GM23338 (cell line): ENCODE data around the gene OLFM1. TPM values are rescaled to one million over a fixed set of nuclear protein-coding genes. Genes with fewer than 3 reads are reported as not detected.
"Not testable (repeated sequence)": the region's sequence is repeated elsewhere in the genome, so short reads cannot be mapped to it uniquely, and the experiment has no call there.

ENCODE experiments used
- ATAC-seq: fragments of 200-7000 bp; cut with Tn5 transposase; 3 replicates; pipeline ENCODE4 v1.9.1; 2020
- DNase-seq: peaks from one replicate; pipeline ENCODE4 v3.0.0-alpha.2; 2015; ENCODE audit warnings: low spot score
- H2AFZ ChIP-seq: fragments of 200-600 bp; sonication (generic); 2 replicates; pipeline ENCODE4 v1.8.0; 2016; ENCODE audit warnings: antibody characterized with exemption, mild to moderate bottlenecking, moderate library complexity
- H3F3A ChIP-seq: fragments of 200-600 bp; sonication (generic); replicated peaks from 2 replicates; pipeline ENCODE4 v1.8.0; 2017; ENCODE audit warnings: antibody characterized with exemption, mixed run types, low read depth
- H3K27ac ChIP-seq: fragments of 200-600 bp; sonication (generic); 2 replicates; pipeline ENCODE4 v1.6.1; 2016; ENCODE audit warnings: low read depth
- H3K27me3 ChIP-seq: fragments of 200-600 bp; sonication (generic); 2 replicates; pipeline ENCODE4 v1.8.0; 2016; ENCODE audit warnings: mild to moderate bottlenecking, mixed run types, moderate library complexity; ENCODE audit not compliant: insufficient read depth
- H3K36me3 ChIP-seq: fragments of 200-600 bp; sonication (generic); 2 replicates; pipeline ENCODE4 v1.8.0; 2016; ENCODE audit warnings: mild to moderate bottlenecking; ENCODE audit not compliant: insufficient read depth
- H3K4me1 ChIP-seq: fragments of 200-600 bp; sonication (generic); 2 replicates; pipeline ENCODE4 v1.8.0; 2016; ENCODE audit warnings: mild to moderate bottlenecking, moderate library complexity; ENCODE audit not compliant: insufficient read depth
- H3K4me2 ChIP-seq: fragments of 200-600 bp; sonication (generic); 2 replicates; pipeline ENCODE4 v1.7.1; 2017; ENCODE audit warnings: mixed run types
- H3K4me3 ChIP-seq: fragments of 200-600 bp; sonication (generic); 2 replicates; pipeline ENCODE4 v1.6.1; 2016; ENCODE audit warnings: mixed run types
- H3K79me2 ChIP-seq: fragments of 200-600 bp; sonication (generic); replicated peaks from 2 replicates; pipeline ENCODE4 v1.8.0; 2017; ENCODE audit warnings: mild to moderate bottlenecking; ENCODE audit not compliant: insufficient read depth
- H3K9me2 ChIP-seq: fragments of 200-600 bp; sonication (generic); 2 replicates; pipeline ENCODE4 v1.8.0; 2017; ENCODE audit not compliant: insufficient read depth
- H4K20me1 ChIP-seq: fragments of 200-600 bp; sonication (generic); replicated peaks from 2 replicates; pipeline ENCODE4 v1.8.0; 2017; ENCODE audit warnings: mild to moderate bottlenecking; ENCODE audit not compliant: insufficient read depth
- H3K27ac Mint-ChIP-seq: 2 replicates; pipeline ENCODE4 v1.8.0; 2020; ENCODE audit warnings: inconsistent platforms, mild to moderate bottlenecking, moderate library complexity, mixed read lengths
- H3K27me3 Mint-ChIP-seq: 3 replicates; pipeline ENCODE4 v1.8.0; 2022; ENCODE audit warnings: low read depth, mild to moderate bottlenecking, moderate library complexity, mixed read lengths, inconsistent platforms; ENCODE audit not compliant: insufficient read depth, poor library complexity
- H3K36me3 Mint-ChIP-seq: 3 replicates; pipeline ENCODE4 v1.8.0; 2021; ENCODE audit warnings: low read depth, mild to moderate bottlenecking, inconsistent platforms, moderate library complexity, mixed read lengths
- H3K4me1 Mint-ChIP-seq: 3 replicates; pipeline ENCODE4 v1.8.0; 2020; ENCODE audit warnings: mild to moderate bottlenecking, inconsistent platforms, mixed read lengths
- H3K4me3 Mint-ChIP-seq: 3 replicates; pipeline ENCODE4 v1.8.0; 2021; ENCODE audit warnings: moderate library complexity, mild to moderate bottlenecking, inconsistent platforms, mixed read lengths
- H3K9me3 Mint-ChIP-seq: 3 replicates; pipeline ENCODE4 v1.8.0; 2020; ENCODE audit warnings: moderate library complexity, mild to moderate bottlenecking, inconsistent platforms, mixed read lengths
- CREB1 ChIP-seq: fragments of 250-450 bp; sonication (Bioruptor Pico); IDR thresholded peaks from 2 replicates; pipeline ENCODE4 v1.5.0; 2020; ENCODE audit warnings: low read depth, mild to moderate bottlenecking, moderate library complexity
- polyA plus RNA-seq: library from polyadenylated mRNA; unstranded; fragments of >200 nt; fragmentation: Nextera tagmentation; extraction: Ambion mirVana; gene quantifications from 2 replicates; pipeline ENCODE4 v1.2.1, GENCODE V29; 2016
- total RNA-seq: library from RNA; depleted of rRNA; stranded (reverse); fragments of >200 nt; shearing (Covaris generic); gene quantifications from 2 replicates; pipeline ENCODE4 v1.2.3, GENCODE V29; 2014
- TF ChIP-seq, protein P1 (sequence below): fragments of 250-450 bp; sonication (Bioruptor Pico); IDR thresholded peaks from 2 replicates; pipeline ENCODE4 v1.5.0; 2020; ENCODE audit warnings: mild to moderate bottlenecking, moderate library complexity
- TF ChIP-seq, protein P2 (sequence below), 2 experiments: fragments of 200-600 bp in 1 of 2; sonication (generic) in 1 of 2; conservative IDR thresholded peaks; 2 replicates each; pipeline versions ENCODE4 v1.5.1 to v1.6.1; 2016 to 2017; ENCODE audit warnings: antibody characterized with exemption in 2 of 2, low read depth in 2 of 2, mild to moderate bottlenecking in 2 of 2, moderate library complexity in 1 of 2

Gene OLFM1
- total and polyA plus RNA-seq, 2 experiments from 2014 or later = 20.6 to 40.1 TPM

DNA sequence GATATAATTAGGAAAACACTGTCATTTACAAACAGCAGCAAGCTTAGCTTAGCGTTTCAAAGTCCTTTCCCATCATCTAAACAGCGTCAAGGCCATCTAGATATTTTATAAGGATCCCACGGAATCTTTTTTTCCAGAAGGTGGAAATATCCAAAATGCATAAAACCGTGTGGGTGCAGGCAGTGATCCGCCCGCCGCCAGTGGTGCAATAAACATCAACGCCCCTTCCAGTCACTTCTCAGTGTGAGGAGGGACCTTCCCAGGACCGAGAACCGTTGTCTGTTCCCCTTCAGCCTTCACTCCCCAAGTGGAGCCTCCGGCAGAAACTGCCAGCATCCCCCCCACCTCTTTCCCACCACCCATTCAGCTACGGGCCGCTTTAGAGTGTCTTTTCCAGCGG is 22.9 kb downstream of the OLFM1 start:
- H3K4me3 Mint-ChIP-seq = no peak overlapping the region
- H3K27me3 ChIP-seq = no peaks in the 10 kb centered on the region
- H3K27me3 Mint-ChIP-seq = peaks cover 10% of the 10 kb centered on the region
- H3K4me2 ChIP-seq = no peak overlapping the region
- H3K9me3 Mint-ChIP-seq = no peaks in the 10 kb centered on the region; the same call in 2 of the 3 replicates
- peaks cover 4% of the 10 kb centered on the region; the same call in 1 of the 3 replicates for H3K36me3 Mint-ChIP-seq
- no peaks in the 10 kb centered on the region for H4K20me1 ChIP-seq
- no peaks in the 10 kb centered on the region for H3K79me2 ChIP-seq
- no peak overlapping the region for H3K4me3 ChIP-seq
- DNase-seq (no peak), ATAC-seq (no peak)
- peaks cover 9% of the 10 kb centered on the region; the same call in 1 of the 2 replicates for H3K4me1 ChIP-seq
- H3F3A ChIP-seq = no peaks in the 10 kb centered on the region
- H3K36me3 ChIP-seq = no peaks in the 10 kb centered on the region
- H3K9me2 ChIP-seq = no peaks in the 10 kb centered on the region
- TF ChIP-seq, protein P1, sequence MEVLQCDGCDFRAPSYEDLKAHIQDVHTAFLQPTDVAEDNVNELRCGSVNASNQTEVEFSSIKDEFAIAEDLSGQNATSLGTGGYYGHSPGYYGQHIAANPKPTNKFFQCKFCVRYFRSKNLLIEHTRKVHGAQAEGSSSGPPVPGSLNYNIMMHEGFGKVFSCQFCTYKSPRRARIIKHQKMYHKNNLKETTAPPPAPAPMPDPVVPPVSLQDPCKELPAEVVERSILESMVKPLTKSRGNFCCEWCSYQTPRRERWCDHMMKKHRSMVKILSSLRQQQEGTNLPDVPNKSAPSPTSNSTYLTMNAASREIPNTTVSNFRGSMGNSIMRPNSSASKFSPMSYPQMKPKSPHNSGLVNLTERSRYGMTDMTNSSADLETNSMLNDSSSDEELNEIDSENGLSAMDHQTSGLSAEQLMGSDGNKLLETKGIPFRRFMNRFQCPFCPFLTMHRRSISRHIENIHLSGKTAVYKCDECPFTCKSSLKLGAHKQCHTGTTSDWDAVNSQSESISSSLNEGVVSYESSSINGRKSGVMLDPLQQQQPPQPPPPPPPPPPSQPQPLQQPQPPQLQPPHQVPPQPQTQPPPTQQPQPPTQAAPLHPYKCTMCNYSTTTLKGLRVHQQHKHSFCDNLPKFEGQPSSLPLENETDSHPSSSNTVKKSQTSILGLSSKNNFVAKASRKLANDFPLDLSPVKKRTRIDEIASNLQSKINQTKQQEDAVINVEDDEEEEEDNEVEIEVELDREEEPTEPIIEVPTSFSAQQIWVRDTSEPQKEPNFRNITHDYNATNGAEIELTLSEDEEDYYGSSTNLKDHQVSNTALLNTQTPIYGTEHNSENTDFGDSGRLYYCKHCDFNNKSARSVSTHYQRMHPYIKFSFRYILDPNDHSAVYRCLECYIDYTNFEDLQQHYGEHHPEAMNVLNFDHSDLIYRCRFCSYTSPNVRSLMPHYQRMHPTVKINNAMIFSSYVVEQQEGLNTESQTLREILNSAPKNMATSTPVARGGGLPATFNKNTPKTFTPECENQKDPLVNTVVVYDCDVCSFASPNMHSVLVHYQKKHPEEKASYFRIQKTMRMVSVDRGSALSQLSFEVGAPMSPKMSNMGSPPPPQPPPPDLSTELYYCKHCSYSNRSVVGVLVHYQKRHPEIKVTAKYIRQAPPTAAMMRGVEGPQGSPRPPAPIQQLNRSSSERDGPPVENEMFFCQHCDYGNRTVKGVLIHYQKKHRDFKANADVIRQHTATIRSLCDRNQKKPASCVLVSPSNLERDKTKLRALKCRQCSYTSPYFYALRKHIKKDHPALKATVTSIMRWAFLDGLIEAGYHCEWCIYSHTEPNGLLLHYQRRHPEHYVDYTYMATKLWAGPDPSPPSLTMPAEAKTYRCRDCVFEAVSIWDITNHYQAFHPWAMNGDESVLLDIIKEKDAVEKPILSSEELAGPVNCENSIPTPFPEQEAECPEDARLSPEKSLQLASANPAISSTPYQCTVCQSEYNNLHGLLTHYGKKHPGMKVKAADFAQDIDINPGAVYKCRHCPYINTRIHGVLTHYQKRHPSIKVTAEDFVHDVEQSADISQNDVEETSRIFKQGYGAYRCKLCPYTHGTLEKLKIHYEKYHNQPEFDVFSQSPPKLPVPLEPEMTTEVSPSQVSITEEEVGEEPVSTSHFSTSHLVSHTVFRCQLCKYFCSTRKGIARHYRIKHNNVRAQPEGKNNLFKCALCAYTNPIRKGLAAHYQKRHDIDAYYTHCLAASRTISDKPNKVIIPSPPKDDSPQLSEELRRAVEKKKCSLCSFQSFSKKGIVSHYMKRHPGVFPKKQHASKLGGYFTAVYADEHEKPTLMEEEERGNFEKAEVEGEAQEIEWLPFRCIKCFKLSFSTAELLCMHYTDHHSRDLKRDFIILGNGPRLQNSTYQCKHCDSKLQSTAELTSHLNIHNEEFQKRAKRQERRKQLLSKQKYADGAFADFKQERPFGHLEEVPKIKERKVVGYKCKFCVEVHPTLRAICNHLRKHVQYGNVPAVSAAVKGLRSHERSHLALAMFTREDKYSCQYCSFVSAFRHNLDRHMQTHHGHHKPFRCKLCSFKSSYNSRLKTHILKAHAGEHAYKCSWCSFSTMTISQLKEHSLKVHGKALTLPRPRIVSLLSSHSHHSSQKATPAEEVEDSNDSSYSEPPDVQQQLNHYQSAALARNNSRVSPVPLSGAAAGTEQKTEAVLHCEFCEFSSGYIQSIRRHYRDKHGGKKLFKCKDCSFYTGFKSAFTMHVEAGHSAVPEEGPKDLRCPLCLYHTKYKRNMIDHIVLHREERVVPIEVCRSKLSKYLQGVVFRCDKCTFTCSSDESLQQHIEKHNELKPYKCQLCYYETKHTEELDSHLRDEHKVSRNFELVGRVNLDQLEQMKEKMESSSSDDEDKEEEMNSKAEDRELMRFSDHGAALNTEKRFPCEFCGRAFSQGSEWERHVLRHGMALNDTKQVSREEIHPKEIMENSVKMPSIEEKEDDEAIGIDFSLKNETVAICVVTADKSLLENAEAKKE (CRISPR knock-in tag) = no peak
- TF ChIP-seq, protein P2, sequence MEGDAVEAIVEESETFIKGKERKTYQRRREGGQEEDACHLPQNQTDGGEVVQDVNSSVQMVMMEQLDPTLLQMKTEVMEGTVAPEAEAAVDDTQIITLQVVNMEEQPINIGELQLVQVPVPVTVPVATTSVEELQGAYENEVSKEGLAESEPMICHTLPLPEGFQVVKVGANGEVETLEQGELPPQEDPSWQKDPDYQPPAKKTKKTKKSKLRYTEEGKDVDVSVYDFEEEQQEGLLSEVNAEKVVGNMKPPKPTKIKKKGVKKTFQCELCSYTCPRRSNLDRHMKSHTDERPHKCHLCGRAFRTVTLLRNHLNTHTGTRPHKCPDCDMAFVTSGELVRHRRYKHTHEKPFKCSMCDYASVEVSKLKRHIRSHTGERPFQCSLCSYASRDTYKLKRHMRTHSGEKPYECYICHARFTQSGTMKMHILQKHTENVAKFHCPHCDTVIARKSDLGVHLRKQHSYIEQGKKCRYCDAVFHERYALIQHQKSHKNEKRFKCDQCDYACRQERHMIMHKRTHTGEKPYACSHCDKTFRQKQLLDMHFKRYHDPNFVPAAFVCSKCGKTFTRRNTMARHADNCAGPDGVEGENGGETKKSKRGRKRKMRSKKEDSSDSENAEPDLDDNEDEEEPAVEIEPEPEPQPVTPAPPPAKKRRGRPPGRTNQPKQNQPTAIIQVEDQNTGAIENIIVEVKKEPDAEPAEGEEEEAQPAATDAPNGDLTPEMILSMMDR (conservative IDR thresholded peaks at IDR 0.05; ENCODE audit: low read depth in 2 of 2) = no peak
- TF ChIP-seq CREB1 (CRISPR knock-in tag) = no peak
- H2AFZ ChIP-seq = no peak overlapping the region
- peaks cover 21% of the 10 kb centered on the region for H3K4me1 Mint-ChIP-seq
- H3K27ac ChIP-seq = no peak overlapping the region
- H3K27ac Mint-ChIP-seq = no peak overlapping the region

DNA sequence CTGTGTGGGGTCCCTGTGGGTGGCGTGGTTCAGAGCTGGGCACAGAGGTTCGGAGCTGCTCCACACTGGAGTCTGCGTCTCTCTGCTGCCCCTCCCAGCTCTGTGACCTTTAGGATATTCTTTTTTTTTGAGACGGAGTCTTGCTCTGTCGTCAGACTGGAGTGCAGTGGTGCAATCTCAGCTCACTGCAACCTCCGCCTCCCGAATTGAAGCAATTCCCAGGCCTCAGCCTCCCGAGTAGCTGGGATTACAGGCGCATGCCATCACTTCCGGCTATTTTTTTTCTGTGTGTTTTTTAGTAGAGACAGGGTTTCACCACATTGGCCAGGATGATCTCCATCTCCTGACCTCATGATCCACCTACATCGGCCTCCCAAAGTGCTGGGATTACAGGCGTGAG is 24.1 kb downstream of the OLFM1 start:
- H3K4me3 Mint-ChIP-seq, H3K36me3 Mint-ChIP-seq, ATAC-seq, H2AFZ ChIP-seq, H3K9me3 Mint-ChIP-seq, H3K4me2 ChIP-seq, H3K4me1 ChIP-seq, H4K20me1 ChIP-seq, H3K79me2 ChIP-seq, DNase-seq, H3K9me2 ChIP-seq, H3K4me3 ChIP-seq, H3K27me3 ChIP-seq, H3K36me3 ChIP-seq, H3F3A ChIP-seq, H3K27ac ChIP-seq: not testable (repeated sequence)
- Mint-ChIP-seq H3K4me1 (peaks cover 19% of the 10 kb centered on the region), H3K27ac (peak overlapping the region; percentile 72), H3K27me3 (peaks cover 10% of the 10 kb centered on the region)
